OCI-LY3 (cell line): Measurements from ENCODE around the gene DIP2C.
"Not testable (repeated sequence)": the region's sequence is repeated elsewhere in the genome, so short reads cannot be mapped to it uniquely, and the experiment has no call there.

ENCODE experiments used
- H2AFZ ChIP-seq: fragments of 200-600, 300-600 bp; shearing (Covaris generic); 2 replicates; pipeline ENCODE4 v1.6.0; 2014; ENCODE audit warnings: antibody characterized with exemption, low read depth, low read length
- H3K27ac ChIP-seq: fragments of 200-600, 300-600 bp; sonication (generic); 2 replicates; pipeline ENCODE4 v1.5.1; 2014; ENCODE audit warnings: mild to moderate bottlenecking, low read length, moderate library complexity, mixed read lengths
- H3K27me3 ChIP-seq: fragments of 200-600, 300-600 bp; sonication (generic); 2 replicates; pipeline ENCODE4 v1.6.1; 2014; ENCODE audit warnings: low read depth, low read length, mixed read lengths
- H3K36me3 ChIP-seq: fragments of 200-600, 300-600 bp; sonication (generic); replicated peaks from 2 replicates; pipeline ENCODE3; 2014; ENCODE audit warnings: low read depth, low read length, mixed read lengths
- H3K4me1 ChIP-seq: fragments of 300-600, 200-600 bp; sonication (generic); 2 replicates; pipeline ENCODE4 v1.6.1; 2014; ENCODE audit warnings: low read length, mixed read lengths
- H3K4me2 ChIP-seq: fragments of 200-600, 300-600 bp; sonication (generic); 2 replicates; pipeline ENCODE4 v1.6.1; 2014; ENCODE audit warnings: low read length, mixed read lengths
- H3K4me3 ChIP-seq: fragments of 300-600, 200-600 bp; sonication (generic); 2 replicates; pipeline ENCODE4 v1.5.1; 2014; ENCODE audit warnings: antibody characterized with exemption, mild to moderate bottlenecking, low read length, moderate library complexity
- H3K79me2 ChIP-seq: fragments of 300-600, 200-600 bp; shearing (Covaris generic); 2 replicates; pipeline ENCODE4 v1.6.1; 2014; ENCODE audit warnings: mild to moderate bottlenecking, low read length, mixed read lengths
- H3K9ac ChIP-seq: fragments of 300-600, 200-600 bp; shearing (Covaris generic); 2 replicates; pipeline ENCODE4 v1.6.0; 2014; ENCODE audit warnings: mild to moderate bottlenecking, low read length, moderate library complexity
- H3K9me3 ChIP-seq: fragments of 200-600, 300-600 bp; shearing (Covaris generic); 2 replicates; pipeline ENCODE4 v1.6.1; 2014; ENCODE audit warnings: low read length, mixed read lengths; ENCODE audit not compliant: insufficient read depth
- H4K20me1 ChIP-seq: fragments of 200-600, 300-600 bp; sonication (generic); 2 replicates; pipeline ENCODE4 v1.6.1; 2016; ENCODE audit warnings: low read length, mixed read lengths; ENCODE audit not compliant: insufficient read depth
- EZH2phosphoT487 ChIP-seq: fragments of 200-600 bp; shearing (Covaris generic); IDR thresholded peaks from 2 replicates; pipeline ENCODE4 v1.6.1; 2018; ENCODE audit warnings: antibody characterized with exemption, mixed run types, low read depth
- TF ChIP-seq, protein P1 (sequence below): fragments of 200-600, 300-600 bp; sonication (generic); IDR thresholded peaks from 2 replicates; pipeline ENCODE4 v1.5.1; 2014; ENCODE audit warnings: antibody characterized with exemption, low read length, low read depth

The DIP2C gene

GRCh38 chr10:481628-482027, 207.8 kb downstream of the DIP2C start:
- no peak overlapping the region for H3K4me2 ChIP-seq
- H3K9ac ChIP-seq: no peak overlapping the region
- 0 out of 2 replicates have a peak, but pooled peaks cover 7% of the 10 kb centered on the region for H3K27me3 ChIP-seq
- H3K36me3 ChIP-seq: no peaks in the 10 kb centered on the region
- no peaks in the 10 kb centered on the region for H3K79me2 ChIP-seq
- no peak overlapping the region for H2AFZ ChIP-seq
- H3K27ac ChIP-seq: no peak overlapping the region
- H3K4me1 ChIP-seq: peaks cover 7% of the 10 kb centered on the region
- no peaks in the 10 kb centered on the region for H4K20me1 ChIP-seq
- no peak overlapping the region for H3K4me3 ChIP-seq
- no peak for TF ChIP-seq EZH2phosphoT487
- TF ChIP-seq, protein P1, sequence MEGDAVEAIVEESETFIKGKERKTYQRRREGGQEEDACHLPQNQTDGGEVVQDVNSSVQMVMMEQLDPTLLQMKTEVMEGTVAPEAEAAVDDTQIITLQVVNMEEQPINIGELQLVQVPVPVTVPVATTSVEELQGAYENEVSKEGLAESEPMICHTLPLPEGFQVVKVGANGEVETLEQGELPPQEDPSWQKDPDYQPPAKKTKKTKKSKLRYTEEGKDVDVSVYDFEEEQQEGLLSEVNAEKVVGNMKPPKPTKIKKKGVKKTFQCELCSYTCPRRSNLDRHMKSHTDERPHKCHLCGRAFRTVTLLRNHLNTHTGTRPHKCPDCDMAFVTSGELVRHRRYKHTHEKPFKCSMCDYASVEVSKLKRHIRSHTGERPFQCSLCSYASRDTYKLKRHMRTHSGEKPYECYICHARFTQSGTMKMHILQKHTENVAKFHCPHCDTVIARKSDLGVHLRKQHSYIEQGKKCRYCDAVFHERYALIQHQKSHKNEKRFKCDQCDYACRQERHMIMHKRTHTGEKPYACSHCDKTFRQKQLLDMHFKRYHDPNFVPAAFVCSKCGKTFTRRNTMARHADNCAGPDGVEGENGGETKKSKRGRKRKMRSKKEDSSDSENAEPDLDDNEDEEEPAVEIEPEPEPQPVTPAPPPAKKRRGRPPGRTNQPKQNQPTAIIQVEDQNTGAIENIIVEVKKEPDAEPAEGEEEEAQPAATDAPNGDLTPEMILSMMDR: no peak
- no peaks in the 10 kb centered on the region for H3K9me3 ChIP-seq

DNA sequence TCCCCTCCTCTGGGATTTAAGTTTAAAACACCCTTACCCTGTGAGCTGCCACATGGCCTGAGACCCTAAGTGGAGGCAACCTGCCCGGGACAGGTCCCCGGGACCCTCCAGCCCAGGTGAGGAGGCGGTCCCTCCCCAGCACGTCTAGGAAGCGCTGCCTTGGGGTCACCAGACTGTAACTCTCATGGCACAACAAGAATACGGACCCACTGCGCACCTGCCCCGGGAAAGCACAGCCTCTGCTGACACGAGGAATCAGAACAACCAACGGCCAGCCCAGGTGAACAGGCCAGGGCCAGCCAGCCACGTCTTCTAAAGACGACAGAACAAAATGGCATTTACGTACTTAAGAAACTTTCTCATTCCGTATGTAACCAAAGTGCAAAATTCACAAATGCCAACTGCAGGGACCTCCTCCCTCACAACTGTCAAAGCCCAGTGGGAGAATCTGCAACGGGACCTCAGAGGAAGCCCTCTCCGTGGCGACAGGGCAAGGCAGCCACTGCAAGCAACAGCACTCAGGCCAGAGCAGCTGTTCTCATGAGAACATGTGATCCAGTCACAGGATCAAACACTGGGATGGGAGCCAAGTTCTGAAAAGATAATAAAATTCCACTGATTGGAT, 208.4 kb downstream of the DIP2C start:
- Histone ChIP-seq H3K79me2 (no peaks in the 10 kb centered on the region), H3K4me3 (no peak overlapping the region), H3K4me1 (peaks cover 12% of the 10 kb centered on the region), H3K9ac (no peak overlapping the region), H3K27me3 (0 out of 2 replicates have a peak, but pooled peaks cover 1% of the 10 kb centered on the region), H3K9me3 (no peaks in the 10 kb centered on the region), H3K4me2 (no peak overlapping the region), H3K27ac (no peak overlapping the region), H4K20me1 (no peaks in the 10 kb centered on the region), H3K36me3 (no peaks in the 10 kb centered on the region), H2AFZ (no peak overlapping the region)
- no peak for TF ChIP-seq EZH2phosphoT487
- TF ChIP-seq, protein P1: no peak

DNA sequence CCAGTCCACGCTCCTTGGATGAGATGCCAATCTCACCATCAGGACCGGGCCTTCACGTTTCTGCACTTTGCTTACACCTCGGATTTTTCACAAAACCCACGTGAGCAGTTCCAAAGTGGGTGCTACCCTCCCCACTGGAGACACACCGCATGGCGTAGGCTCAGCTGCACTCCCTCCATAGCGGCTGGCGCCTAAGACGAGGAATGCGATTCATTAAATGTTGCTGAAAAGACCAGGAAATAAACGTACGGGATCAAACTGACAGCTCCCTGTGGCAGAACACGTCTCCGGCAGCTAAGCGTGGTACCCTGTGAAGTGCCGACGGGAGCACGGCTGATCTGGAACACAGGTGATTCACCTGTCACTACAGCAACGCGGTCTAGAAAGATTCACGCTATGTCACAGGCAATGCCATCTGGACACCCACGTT, 209.0 kb downstream of the DIP2C start:
- H3K4me3 ChIP-seq: no peak overlapping the region
- peaks cover 17% of the 10 kb centered on the region for H3K4me1 ChIP-seq
- no peaks in the 10 kb centered on the region for H4K20me1 ChIP-seq
- H3K27ac ChIP-seq: no peak overlapping the region
- H3K9ac ChIP-seq: no peak overlapping the region
- H2AFZ ChIP-seq: no peak overlapping the region
- H3K4me2 ChIP-seq: no peak overlapping the region
- TF ChIP-seq, protein P1: no peak
- no peak for TF ChIP-seq EZH2phosphoT487
- H3K9me3 ChIP-seq: no peaks in the 10 kb centered on the region
- H3K79me2 ChIP-seq: no peaks in the 10 kb centered on the region
- H3K36me3 ChIP-seq: no peaks in the 10 kb centered on the region
- no peaks in the 10 kb centered on the region for H3K27me3 ChIP-seq

DNA sequence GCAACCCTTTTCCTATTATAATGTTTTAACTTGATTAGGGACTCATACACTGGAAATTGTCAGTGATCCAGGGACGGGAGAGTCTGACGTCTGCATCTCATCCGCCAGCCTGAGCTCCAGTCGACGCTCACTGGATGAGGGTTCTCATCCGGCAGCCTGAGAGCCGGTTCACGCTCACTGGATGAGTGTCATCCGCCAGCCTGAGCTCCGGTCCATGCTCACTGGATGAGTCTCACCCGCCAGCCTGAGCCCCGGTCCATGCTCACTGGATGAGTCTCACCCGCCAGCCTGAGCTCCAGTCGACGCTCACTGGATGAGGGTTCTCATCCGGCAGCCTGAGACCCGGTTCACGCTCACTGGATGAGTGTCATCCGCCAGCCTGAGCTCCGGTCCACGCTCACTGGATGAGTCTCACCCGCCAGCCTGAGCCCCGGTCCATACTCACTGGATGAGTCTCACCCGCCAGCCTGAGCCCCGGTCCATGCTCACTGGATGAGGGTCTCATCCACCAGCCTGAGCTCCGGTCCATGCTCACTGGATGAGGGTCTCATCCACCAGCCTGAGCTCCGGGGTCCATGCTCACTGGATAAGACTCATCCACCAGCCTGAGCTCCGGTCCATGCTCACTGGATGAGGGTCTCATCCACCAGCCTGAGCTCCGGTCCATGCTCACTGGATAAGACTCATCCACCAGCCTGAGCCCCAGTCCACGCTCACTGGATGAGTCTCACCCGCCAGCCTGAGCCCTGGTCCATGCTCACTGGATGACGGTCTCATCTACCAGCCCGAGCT, 209.6 kb downstream of the DIP2C start:
- not testable (repeated sequence) for H3K4me3 ChIP-seq, H3K36me3 ChIP-seq, H3K79me2 ChIP-seq, H4K20me1 ChIP-seq, H2AFZ ChIP-seq, H3K9me3 ChIP-seq, H3K27ac ChIP-seq, H3K4me2 ChIP-seq, H3K9ac ChIP-seq, H3K27me3 ChIP-seq
- H3K4me1 ChIP-seq: peaks cover 16% of the 10 kb centered on the region
